ENCODE measurements around the gene RBFOX2.
A peak's percentile ranks its signal among the peaks of the same experiment; 100 is the strongest.

Gene RBFOX2

DNA sequence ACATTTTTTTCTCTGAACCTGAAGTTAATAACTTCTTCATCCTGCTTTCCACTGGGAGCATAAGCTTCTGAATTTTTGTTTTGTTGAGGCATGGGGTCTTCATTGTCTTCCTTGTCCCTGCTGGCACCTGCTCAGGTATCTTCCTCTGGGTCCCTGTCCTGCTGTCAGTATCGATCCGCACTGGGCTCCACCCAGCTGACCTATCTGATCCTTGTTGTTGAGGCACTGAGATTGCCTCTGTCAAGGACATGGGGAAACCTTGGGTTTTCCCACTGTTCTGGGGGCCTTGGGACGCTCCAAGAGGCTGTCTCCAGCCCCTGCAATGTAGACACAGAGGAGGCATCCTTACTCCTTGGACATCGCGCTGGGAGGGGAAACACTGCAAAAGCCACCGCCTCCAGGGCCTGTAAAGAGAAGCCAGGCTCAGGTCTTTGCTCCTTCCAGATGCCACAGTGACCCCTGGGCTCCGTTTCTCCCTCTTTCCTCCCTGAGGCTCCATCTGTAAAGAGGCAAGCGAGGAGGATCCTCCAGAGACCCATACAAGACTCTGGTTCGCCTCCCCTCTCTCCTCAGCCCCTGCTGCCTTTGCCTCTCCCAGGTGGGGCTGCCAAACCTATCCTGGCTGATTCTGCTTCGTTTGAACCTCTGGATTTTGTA, 8.6 kb upstream of the RBFOX2 start:
- H3K9me3 ChIP-seq, result no peaks in the 10 kb centered on the region
- H3K36me3 ChIP-seq, result no peaks in the 10 kb centered on the region
- no peaks in the 10 kb centered on the region for H3K4me1 ChIP-seq
- H3K27ac ChIP-seq, result no peak overlapping the region
- no peaks in the 10 kb centered on the region for H3K27me3 ChIP-seq
- DNase-seq, result no peak
- TF ChIP-seq, protein P1, sequence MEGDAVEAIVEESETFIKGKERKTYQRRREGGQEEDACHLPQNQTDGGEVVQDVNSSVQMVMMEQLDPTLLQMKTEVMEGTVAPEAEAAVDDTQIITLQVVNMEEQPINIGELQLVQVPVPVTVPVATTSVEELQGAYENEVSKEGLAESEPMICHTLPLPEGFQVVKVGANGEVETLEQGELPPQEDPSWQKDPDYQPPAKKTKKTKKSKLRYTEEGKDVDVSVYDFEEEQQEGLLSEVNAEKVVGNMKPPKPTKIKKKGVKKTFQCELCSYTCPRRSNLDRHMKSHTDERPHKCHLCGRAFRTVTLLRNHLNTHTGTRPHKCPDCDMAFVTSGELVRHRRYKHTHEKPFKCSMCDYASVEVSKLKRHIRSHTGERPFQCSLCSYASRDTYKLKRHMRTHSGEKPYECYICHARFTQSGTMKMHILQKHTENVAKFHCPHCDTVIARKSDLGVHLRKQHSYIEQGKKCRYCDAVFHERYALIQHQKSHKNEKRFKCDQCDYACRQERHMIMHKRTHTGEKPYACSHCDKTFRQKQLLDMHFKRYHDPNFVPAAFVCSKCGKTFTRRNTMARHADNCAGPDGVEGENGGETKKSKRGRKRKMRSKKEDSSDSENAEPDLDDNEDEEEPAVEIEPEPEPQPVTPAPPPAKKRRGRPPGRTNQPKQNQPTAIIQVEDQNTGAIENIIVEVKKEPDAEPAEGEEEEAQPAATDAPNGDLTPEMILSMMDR (IDR thresholded peaks at IDR 0.05), result no peak
- H3K4me3 ChIP-seq, result no peak overlapping the region
- intact Hi-C loops (cut with DNase I; ENCODE audit: low total_unique reads), result no loop called here

DNA sequence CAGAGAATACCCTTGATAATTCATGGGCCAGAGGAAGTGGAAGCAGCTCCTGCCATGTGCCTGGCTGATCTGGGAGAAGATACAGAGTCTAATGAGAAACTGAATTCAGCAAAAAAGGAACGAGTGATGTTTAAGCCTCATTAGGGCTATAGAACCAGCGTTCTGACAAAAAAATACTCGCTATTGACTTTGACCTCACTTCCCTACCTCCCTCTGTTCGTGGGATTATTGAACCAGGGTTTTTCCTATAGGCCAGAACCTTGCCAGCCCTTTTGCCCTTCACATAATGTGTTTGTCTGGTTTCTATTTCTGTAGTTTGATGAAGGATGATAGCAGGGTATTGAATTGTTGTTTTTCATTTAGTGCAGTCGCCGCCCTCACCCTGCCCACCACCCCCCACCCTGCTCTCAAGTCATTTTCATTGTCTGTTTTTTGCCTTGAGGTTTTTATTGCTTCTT, 7.6 kb upstream of the RBFOX2 start:
- H3K27ac ChIP-seq, result no peak overlapping the region
- H3K4me3 ChIP-seq, result no peak overlapping the region
- H3K36me3 ChIP-seq, result no peaks in the 10 kb centered on the region
- intact Hi-C loops (cut with DNase I; ENCODE audit: low total_unique reads), result no loop called here
- no peak for DNase-seq
- no peaks in the 10 kb centered on the region for H3K4me1 ChIP-seq
- H3K9me3 ChIP-seq, result no peaks in the 10 kb centered on the region
- TF ChIP-seq, protein P1 (IDR thresholded peaks at IDR 0.05), result no peak
- no peaks in the 10 kb centered on the region for H3K27me3 ChIP-seq

DNA sequence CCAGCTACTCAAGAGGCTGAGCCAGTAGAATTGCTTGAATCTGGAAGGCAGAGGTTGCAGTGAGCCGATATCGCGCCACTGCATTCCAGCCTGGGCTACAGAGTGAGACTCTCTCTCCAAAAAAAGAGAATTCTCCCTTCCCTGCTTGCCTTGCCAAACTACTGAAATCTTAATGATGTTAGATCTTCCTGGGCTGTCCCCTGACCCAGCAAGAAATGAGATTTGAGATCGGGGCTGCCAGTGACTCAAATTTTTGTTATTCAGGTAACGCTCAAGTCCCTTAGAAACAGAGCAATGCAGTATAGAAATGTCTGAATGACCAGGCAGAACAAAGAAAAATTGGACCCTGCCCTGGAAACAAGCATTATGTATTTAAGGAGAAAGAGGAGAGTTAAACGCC, 4.0 kb upstream of the RBFOX2 start:
- Histone ChIP-seq H3K27ac (no peak overlapping the region), H3K9me3 (no peaks in the 10 kb centered on the region), H3K27me3 (no peaks in the 10 kb centered on the region), H3K4me3 (no peak overlapping the region), H3K36me3 (no peaks in the 10 kb centered on the region), H3K4me1 (peaks cover 0 to 6% (median 0%) of the 10 kb centered on the region in 4 donors)
- intact Hi-C loops (cut with DNase I; ENCODE audit: low total_unique reads), result no loop called here
- DNase-seq, result no peak
- TF ChIP-seq, protein P1 (IDR thresholded peaks at IDR 0.05), result no peak

DNA sequence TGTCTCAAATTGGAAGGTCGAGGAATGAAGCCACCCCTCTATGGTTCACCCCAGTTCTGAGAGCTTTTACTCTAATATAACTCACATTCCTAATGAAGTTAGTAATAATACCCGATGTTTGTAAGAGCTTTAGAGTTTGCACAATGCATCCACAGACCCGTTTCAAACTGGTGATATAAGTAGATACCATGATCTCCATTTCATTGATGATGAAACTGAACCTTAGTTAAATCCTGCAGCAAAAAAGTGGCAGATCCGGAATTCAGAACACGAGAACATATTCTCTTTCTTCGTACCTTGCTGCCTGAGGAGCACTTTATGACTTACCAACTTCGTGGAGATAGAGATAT, 757 bp upstream of the RBFOX2 start:
- intact Hi-C loops (cut with DNase I; ENCODE audit: low total_unique reads), result loop anchor here (2.0 kb wide), 1 partner anchor 35 kb away; no protein-coding TSS in a partner anchor
- H3K9me3 ChIP-seq, result no peaks in the 10 kb centered on the region
- no peak for DNase-seq
- peaks cover 0 to 3% (median 0%) of the 10 kb centered on the region in 3 donors for H3K36me3 ChIP-seq
- H3K4me1 ChIP-seq, result peaks cover 0 to 24% (median 15%) of the 10 kb centered on the region in 4 donors
- TF ChIP-seq, protein P1 (IDR thresholded peaks at IDR 0.05), result no peak
- peak overlapping the region; percentile 62 to 80 for H3K4me3 ChIP-seq
- H3K27me3 ChIP-seq, result no peaks in the 10 kb centered on the region
- H3K27ac ChIP-seq, result peak overlapping the region; percentile 88 to 92

DNA sequence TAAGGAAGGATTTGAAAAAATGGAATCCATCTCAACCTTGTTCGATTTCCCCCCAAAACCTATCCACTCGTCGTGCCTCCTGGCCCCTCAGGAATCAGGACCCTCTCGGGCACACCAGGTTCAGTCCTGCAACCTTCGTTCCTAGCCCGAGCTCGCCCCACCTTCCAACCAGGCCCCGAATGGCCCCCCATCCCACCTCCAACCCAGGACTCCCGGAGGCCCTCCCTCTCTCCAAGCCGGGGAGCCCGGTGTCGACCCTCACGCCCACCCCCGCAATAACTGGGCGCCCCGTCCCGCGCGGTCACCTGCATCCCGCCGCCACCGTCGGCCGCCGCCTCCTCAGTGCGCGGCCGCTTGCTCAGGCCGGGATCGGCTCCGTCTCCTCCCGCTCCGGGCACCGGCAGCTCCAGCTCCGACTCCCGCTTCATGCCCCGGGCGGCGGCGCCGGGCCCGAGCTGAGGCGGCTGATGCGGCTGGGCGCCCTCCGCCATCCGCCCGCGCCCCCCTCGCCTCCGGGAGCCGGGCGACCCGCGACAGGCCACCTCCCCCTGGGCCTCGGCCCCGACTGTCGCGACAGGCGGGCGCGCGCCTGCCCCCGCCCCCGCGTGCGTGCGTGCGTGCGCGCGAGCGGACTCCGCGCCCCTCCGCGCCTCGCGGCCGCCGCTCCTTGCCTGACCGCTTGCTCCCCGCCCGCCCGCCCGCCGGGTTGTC, 534 bp downstream of the RBFOX2 start:
- Histone ChIP-seq H3K36me3 (peaks cover 0 to 3% (median 0%) of the 10 kb centered on the region in 3 donors), H3K4me3 (peak overlapping the region; percentile 62 to 80), H3K4me1 (peaks cover 0 to 25% (median 15%) of the 10 kb centered on the region in 4 donors), H3K27me3 (no peaks in the 10 kb centered on the region), H3K27ac (peak overlapping the region; percentile 88 to 92), H3K9me3 (no peaks in the 10 kb centered on the region)
- TF ChIP-seq, protein P1 (IDR thresholded peaks at IDR 0.05), result no peak
- intact Hi-C loops (cut with DNase I; ENCODE audit: low total_unique reads), result loop anchor here (2.0 kb wide), 1 partner anchor 37 kb away; no protein-coding TSS in a partner anchor
- DNase-seq, result peak in 1 of 2 donors; percentile 27
